SK-N-SH treated with all-trans-retinoic acid at 6 μM for 48 hours (cell line): ENCODE results near the gene SULT1A3.

Experiments used
- ARNTL ChIP-seq: fragments of 450-650 bp; formaldehyde crosslinking; IDR thresholded peaks from 2 replicates; pipeline ENCODE4 v1.5.0; 2020; ENCODE audit warnings: low read depth, mild to moderate bottlenecking, moderate library complexity, borderline replicate concordance
- CREB5 ChIP-seq: fragments of 250-450 bp; sonication (Bioruptor Pico); IDR thresholded peaks from 2 replicates; pipeline ENCODE4 v1.5.1; 2020; ENCODE audit warnings: low read depth, mild to moderate bottlenecking, moderate library complexity
- GLIS3 ChIP-seq: fragments of 250-450 bp; sonication (Bioruptor Pico); IDR thresholded peaks from 2 replicates; pipeline ENCODE4 v1.5.0; 2020; ENCODE audit warnings: mild to moderate bottlenecking, moderate library complexity
- PATZ1 ChIP-seq: fragments of 250-450 bp; sonication (Bioruptor Pico); IDR thresholded peaks from 2 replicates; pipeline ENCODE4 v1.8.0; 2020; ENCODE audit warnings: mild to moderate bottlenecking, moderate library complexity, borderline replicate concordance
- RARB ChIP-seq: fragments of 250-450 bp; sonication (Bioruptor Pico); IDR thresholded peaks from 2 replicates; pipeline ENCODE4 v1.8.0; 2021; ENCODE audit warnings: mild to moderate bottlenecking, moderate library complexity
- ZFP3 ChIP-seq: fragments of 250-450 bp; sonication (Bioruptor Pico); IDR thresholded peaks from 2 replicates; pipeline ENCODE4 v1.5.0; 2020; ENCODE audit warnings: mild to moderate bottlenecking, moderate library complexity

GRCh38 chr16:30152517-30152916 is 46.5 kb upstream of the SULT1A3 start:
- no peak for TF ChIP-seq ARNTL (CRISPR knock-in tag)
- TF ChIP-seq CREB5 (CRISPR knock-in tag), result no peak
- no peak for TF ChIP-seq PATZ1 (CRISPR knock-in tag)
- TF ChIP-seq GLIS3 (CRISPR knock-in tag), result no peak
- no peak for TF ChIP-seq RARB (CRISPR knock-in tag)
- TF ChIP-seq ZFP3, result no peak
